ENCODE measurements around the gene DPF1. TPM values are rescaled to one million over a fixed set of nuclear protein-coding genes. Genes with fewer than 3 reads are reported as not detected.

DPF1 gene
- total RNA-seq, 5 donors from 2014 or later (not counting 1 experiment from before 2014, with no cell fraction given) = not detected

DNA sequence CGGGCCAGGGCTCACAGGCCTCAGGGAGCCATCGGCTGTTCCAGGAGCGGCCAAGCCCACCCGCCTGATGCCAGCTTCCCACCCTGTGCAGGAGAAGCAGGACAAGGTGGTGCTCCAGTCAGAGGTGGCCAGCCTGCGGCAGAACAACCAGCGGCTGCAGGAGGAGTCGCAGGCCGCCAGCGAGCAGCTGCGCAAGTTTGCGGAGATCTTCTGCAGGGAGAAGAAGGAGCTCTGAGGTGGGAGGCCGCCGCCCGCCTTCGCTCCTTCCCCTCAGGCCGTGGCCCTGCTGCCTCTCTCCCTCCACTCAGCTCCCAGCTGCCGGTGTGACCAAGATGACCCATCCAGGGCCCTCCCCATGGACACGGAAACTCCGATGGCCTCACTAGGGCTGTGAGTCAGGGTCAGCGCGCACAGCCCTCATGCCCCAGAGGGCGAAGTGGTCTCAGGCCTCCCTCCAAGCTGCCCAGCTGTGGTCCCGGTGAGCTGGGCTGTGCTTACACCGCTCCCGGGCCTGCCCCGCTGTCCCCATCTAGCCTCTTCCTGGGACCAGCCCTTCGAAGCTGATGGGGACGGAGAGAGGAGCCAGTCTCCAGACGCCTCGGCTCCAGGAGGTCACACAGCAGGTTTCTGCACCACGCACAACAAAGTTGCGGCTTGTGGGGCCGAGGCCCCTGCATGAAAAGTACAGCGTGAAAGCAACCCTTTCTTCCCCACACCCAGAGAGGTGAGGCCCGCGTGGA, 17.8 kb downstream of the DPF1 start:
- Histone ChIP-seq H3K4me1 (ENCODE audit: control insufficient read depth in 1 of 2, extremely low read depth in 1 of 2, insufficient read depth in 2 of 2, low read length in 2 of 2) (peaks cover 0 to 17% of the 10 kb centered on the region in 2 experiments), H3K27ac (ENCODE audit: low read length) (no peak overlapping the region), H3K36me3 (ENCODE audit: control insufficient read depth in 2 of 2, extremely low read depth in 1 of 2, insufficient read depth in 1 of 2, low read length in 1 of 2) (peaks cover 8 to 10% of the 10 kb centered on the region in 2 donors), H3K9me3 (no peaks in the 10 kb centered on the region), H3K4me3 (ENCODE audit: control insufficient read depth in 1 of 2, extremely low read depth in 1 of 2, low read length in 1 of 2) (no peak overlapping the region), H3K27me3 (replicated peaks in 1 of 2; ENCODE audit: control insufficient read depth in 2 of 2, extremely low read depth in 1 of 2, insufficient read depth in 2 of 2, low read length in 1 of 2) (peaks cover 2 to 43% of the 10 kb centered on the region in 2 experiments)
- ChIA-PET POLR2A (no interaction called here), CTCF (no interaction called here)
- ATAC-seq (replicated peaks in 1 of 4) = no peak
- Mint-ChIP-seq H3K9me3 (no peaks in the 10 kb centered on the region), H3K27me3 (peaks cover 19 to 27% of the 10 kb centered on the region in 2 donors), H3K4me3 (no peak overlapping the region), H3K4me1 (peaks cover 10 to 16% (median 12%) of the 10 kb centered on the region in 3 donors), H3K36me3 (peaks cover 49% of the 10 kb centered on the region), H3K27ac (no peak overlapping the region)
- 93% methylated on average over 29 of the region's 36 CpGs for WGBS (ENCODE audit: insufficient coverage)
- no peak for DNase-seq

DNA sequence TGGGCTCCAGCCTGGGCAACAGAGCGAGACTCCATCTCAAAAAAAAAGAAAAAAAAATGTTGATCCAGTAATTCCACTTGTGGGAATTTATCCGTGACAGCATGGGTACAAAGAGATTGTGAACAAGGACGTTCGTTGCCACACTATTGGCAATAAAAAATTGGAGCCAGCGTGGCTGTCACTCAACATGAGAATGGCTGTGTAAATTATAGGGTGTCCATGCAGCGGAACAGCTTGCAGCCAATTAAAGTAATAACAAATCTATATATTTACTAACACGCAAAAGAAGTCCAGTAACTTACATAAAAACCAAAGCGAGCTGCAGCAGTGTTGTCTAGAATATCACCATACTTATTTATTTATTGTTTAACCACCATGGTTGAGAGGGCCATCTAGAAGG, 19.3 kb downstream of the DPF1 start:
- POLR2A ChIA-PET = no interaction called here
- ATAC-seq (replicated peaks in 1 of 4) (no peak), DNase-seq (no peak)
- no peak overlapping the region for H3K4me3 ChIP-seq (ENCODE audit: control insufficient read depth in 1 of 2, extremely low read depth in 1 of 2, low read length in 1 of 2)
- Mint-ChIP-seq H3K4me1 (peaks cover under 1 to 3% (median 1%) of the 10 kb centered on the region in 3 donors), H3K36me3 (peaks cover 49% of the 10 kb centered on the region), H3K4me3 (no peak overlapping the region), H3K9me3 (no peaks in the 10 kb centered on the region), H3K27ac (no peak overlapping the region), H3K27me3 (peaks cover 8 to 16% of the 10 kb centered on the region in 2 donors)
- peaks cover 0 to 3% of the 10 kb centered on the region in 2 experiments for H3K4me1 ChIP-seq (ENCODE audit: control insufficient read depth in 1 of 2, extremely low read depth in 1 of 2, insufficient read depth in 2 of 2, low read length in 2 of 2)
- H3K9me3 ChIP-seq = no peaks in the 10 kb centered on the region
- peaks cover 2 to 29% of the 10 kb centered on the region in 2 experiments for H3K27me3 ChIP-seq (replicated peaks in 1 of 2; ENCODE audit: control insufficient read depth in 2 of 2, extremely low read depth in 1 of 2, insufficient read depth in 2 of 2, low read length in 1 of 2)
- peaks cover 8 to 10% of the 10 kb centered on the region in 2 donors for H3K36me3 ChIP-seq (ENCODE audit: control insufficient read depth in 2 of 2, extremely low read depth in 1 of 2, insufficient read depth in 1 of 2, low read length in 1 of 2)
- CTCF ChIA-PET = no interaction called here
- no peak overlapping the region for H3K27ac ChIP-seq (ENCODE audit: low read length)
- 96% methylated on average over 3 of the region's 8 CpGs for WGBS (ENCODE audit: insufficient coverage)

DNA sequence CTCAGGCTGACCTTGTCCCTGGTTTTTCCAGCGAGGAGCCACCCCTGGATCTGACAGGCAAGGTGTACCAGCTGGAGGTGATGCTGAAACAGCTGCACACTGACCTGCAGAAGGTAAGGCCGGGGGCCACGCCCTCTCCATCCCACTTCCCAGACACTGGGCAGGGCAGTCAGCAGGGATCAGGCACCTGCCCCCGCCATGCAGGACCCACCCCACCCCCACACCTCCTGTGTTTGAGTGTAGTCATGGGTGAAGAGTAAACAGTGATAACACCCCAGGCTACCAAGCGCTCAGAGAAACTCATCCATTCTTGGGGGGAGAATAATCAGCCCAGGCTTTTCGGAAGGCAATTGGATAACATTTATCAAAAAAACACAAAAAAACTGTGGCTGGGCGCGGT, 19.9 kb downstream of the DPF1 start:
- ChIA-PET CTCF (no interaction called here), POLR2A (no interaction called here)
- 62% methylated on average over 1 of the region's 8 CpGs for WGBS (ENCODE audit: insufficient coverage)
- no peaks in the 10 kb centered on the region for H3K9me3 ChIP-seq
- H3K27ac Mint-ChIP-seq = no peak overlapping the region
- peaks cover 8 to 10% of the 10 kb centered on the region in 2 donors for H3K36me3 ChIP-seq (ENCODE audit: control insufficient read depth in 2 of 2, extremely low read depth in 1 of 2, insufficient read depth in 1 of 2, low read length in 1 of 2)
- H3K27me3 Mint-ChIP-seq = peaks cover 4 to 10% of the 10 kb centered on the region in 2 donors
- H3K4me1 Mint-ChIP-seq = no peaks in the 10 kb centered on the region
- no peak overlapping the region for H3K4me3 ChIP-seq (ENCODE audit: control insufficient read depth in 1 of 2, extremely low read depth in 1 of 2, low read length in 1 of 2)
- no peak overlapping the region for H3K4me3 Mint-ChIP-seq
- no peak for DNase-seq
- no peak overlapping the region for H3K27ac ChIP-seq (ENCODE audit: low read length)
- peaks cover 0 to 23% of the 10 kb centered on the region in 2 experiments for H3K27me3 ChIP-seq (replicated peaks in 1 of 2; ENCODE audit: control insufficient read depth in 2 of 2, extremely low read depth in 1 of 2, insufficient read depth in 2 of 2, low read length in 1 of 2)
- H3K36me3 Mint-ChIP-seq = peaks cover 49% of the 10 kb centered on the region
- ATAC-seq (replicated peaks in 1 of 4) = no peak
- H3K9me3 Mint-ChIP-seq = no peaks in the 10 kb centered on the region
- H3K4me1 ChIP-seq (ENCODE audit: control insufficient read depth in 1 of 2, extremely low read depth in 1 of 2, insufficient read depth in 2 of 2, low read length in 2 of 2) = no peaks in the 10 kb centered on the region

DNA sequence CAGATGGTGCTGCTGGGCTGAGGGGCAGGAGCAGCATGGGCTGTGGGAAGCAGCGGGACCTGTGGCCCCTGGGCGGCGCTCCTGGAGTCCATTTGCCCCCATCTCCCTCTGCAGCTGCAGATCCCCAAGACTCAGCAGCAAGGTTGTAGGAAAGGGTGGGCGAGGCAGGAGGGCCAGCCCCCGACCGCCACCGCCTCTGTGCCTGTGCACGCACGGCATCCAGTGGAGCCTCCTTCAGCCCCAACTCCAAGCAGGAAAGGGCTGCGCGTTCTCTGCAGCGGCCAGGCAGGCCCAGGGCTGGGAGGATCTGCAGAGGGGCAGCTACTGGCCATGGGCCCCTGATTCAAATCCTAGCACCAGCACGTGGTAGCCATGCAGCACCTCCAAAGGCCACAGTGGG, 20.8 kb downstream of the DPF1 start:
- Histone ChIP-seq H3K27ac (ENCODE audit: low read length) (no peak overlapping the region), H3K36me3 (ENCODE audit: control insufficient read depth in 2 of 2, extremely low read depth in 1 of 2, insufficient read depth in 1 of 2, low read length in 1 of 2) (peaks cover 8 to 10% of the 10 kb centered on the region in 2 donors), H3K9me3 (no peaks in the 10 kb centered on the region), H3K4me1 (ENCODE audit: control insufficient read depth in 1 of 2, extremely low read depth in 1 of 2, insufficient read depth in 2 of 2, low read length in 2 of 2) (no peaks in the 10 kb centered on the region), H3K4me3 (ENCODE audit: control insufficient read depth in 1 of 2, extremely low read depth in 1 of 2, low read length in 1 of 2) (no peak overlapping the region), H3K27me3 (replicated peaks in 1 of 2; ENCODE audit: control insufficient read depth in 2 of 2, extremely low read depth in 1 of 2, insufficient read depth in 2 of 2, low read length in 1 of 2) (peaks cover 0 to 14% of the 10 kb centered on the region in 2 experiments)
- Mint-ChIP-seq H3K9me3 (no peaks in the 10 kb centered on the region), H3K4me3 (no peak overlapping the region), H3K4me1 (no peaks in the 10 kb centered on the region), H3K27me3 (peaks cover 1 to 3% of the 10 kb centered on the region in 2 donors), H3K27ac (no peak overlapping the region), H3K36me3 (peaks cover 46% of the 10 kb centered on the region)
- ATAC-seq (replicated peaks in 1 of 4) = no peak
- WGBS (ENCODE audit: insufficient coverage) = 80% methylated on average over 7 of the region's 13 CpGs
- CTCF ChIA-PET = no interaction called here
- DNase-seq = no peak
- POLR2A ChIA-PET = no interaction called here

DNA sequence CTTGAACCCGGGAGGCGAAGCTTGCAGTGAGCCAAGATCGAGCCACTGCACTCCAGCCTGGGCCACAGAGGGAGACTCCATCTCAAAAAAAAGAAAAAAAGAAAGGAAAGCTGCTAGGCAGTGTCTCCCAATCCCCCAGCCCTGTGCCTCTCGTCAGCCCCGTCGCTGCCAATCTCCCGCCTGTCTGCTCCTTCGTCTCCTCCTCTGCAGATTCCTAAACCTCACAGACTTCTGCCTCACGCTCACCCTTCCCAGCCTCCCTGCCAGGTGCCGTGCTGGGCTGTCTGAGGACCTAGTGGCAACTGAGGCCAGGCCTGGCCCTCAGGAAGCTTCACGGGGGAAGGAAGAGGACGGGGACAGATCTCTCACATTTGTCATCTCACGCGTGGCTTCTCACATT, 21.5 kb downstream of the DPF1 start:
- 82% methylated on average over 9 of the region's 14 CpGs for WGBS (ENCODE audit: insufficient coverage)
- ChIA-PET CTCF (no interaction called here), POLR2A (no interaction called here)
- H3K27me3 ChIP-seq (replicated peaks in 1 of 2; ENCODE audit: control insufficient read depth in 2 of 2, extremely low read depth in 1 of 2, insufficient read depth in 2 of 2, low read length in 1 of 2) = peaks cover 0 to 11% of the 10 kb centered on the region in 2 experiments
- peaks cover 8 to 10% of the 10 kb centered on the region in 2 donors for H3K36me3 ChIP-seq (ENCODE audit: control insufficient read depth in 2 of 2, extremely low read depth in 1 of 2, insufficient read depth in 1 of 2, low read length in 1 of 2)
- Mint-ChIP-seq H3K27me3 (no peaks in the 10 kb centered on the region), H3K36me3 (peaks cover 46% of the 10 kb centered on the region), H3K27ac (no peak overlapping the region), H3K4me1 (no peaks in the 10 kb centered on the region), H3K9me3 (no peaks in the 10 kb centered on the region), H3K4me3 (no peak overlapping the region)
- H3K4me3 ChIP-seq (ENCODE audit: control insufficient read depth in 1 of 2, extremely low read depth in 1 of 2, low read length in 1 of 2) = no peak overlapping the region
- ATAC-seq (replicated peaks in 1 of 4) (no peak), DNase-seq (no peak)
- no peaks in the 10 kb centered on the region for H3K9me3 ChIP-seq
- no peak overlapping the region for H3K27ac ChIP-seq (ENCODE audit: low read length)
- no peaks in the 10 kb centered on the region for H3K4me1 ChIP-seq (ENCODE audit: control insufficient read depth in 1 of 2, extremely low read depth in 1 of 2, insufficient read depth in 2 of 2, low read length in 2 of 2)

DNA sequence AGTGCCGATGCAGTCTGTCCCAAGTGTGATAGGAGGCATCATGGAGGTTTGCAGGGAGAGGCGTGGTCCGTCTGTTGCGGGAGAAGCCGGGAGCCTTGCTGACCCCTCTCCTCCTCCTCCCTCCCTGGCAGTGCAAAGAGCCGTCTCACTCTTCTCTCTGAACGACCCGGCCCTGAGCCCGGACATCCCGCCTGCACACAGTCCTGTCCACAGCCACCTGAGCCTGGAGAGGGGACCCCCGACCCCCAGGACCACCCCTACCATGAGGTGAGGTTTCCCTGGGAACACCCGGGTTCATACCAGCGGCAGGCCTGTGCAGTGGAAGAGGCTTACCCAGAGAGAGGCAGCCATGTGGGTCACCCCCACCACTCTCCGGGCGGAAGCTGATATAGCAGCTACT, 22.3 kb downstream of the DPF1 start:
- H3K36me3 Mint-ChIP-seq = peaks cover 47% of the 10 kb centered on the region
- H3K4me3 Mint-ChIP-seq = no peak overlapping the region
- no peak overlapping the region for H3K27ac Mint-ChIP-seq
- Histone ChIP-seq H3K4me1 (ENCODE audit: control insufficient read depth in 1 of 2, extremely low read depth in 1 of 2, insufficient read depth in 2 of 2, low read length in 2 of 2) (no peaks in the 10 kb centered on the region), H3K36me3 (ENCODE audit: control insufficient read depth in 2 of 2, extremely low read depth in 1 of 2, insufficient read depth in 1 of 2, low read length in 1 of 2) (peaks cover 8 to 10% of the 10 kb centered on the region in 2 donors), H3K9me3 (no peaks in the 10 kb centered on the region), H3K27me3 (replicated peaks in 1 of 2; ENCODE audit: control insufficient read depth in 2 of 2, extremely low read depth in 1 of 2, insufficient read depth in 2 of 2, low read length in 1 of 2) (peaks cover 0 to 8% of the 10 kb centered on the region in 2 experiments), H3K4me3 (ENCODE audit: control insufficient read depth in 1 of 2, extremely low read depth in 1 of 2, low read length in 1 of 2) (no peak overlapping the region), H3K27ac (ENCODE audit: low read length) (no peak overlapping the region)
- H3K4me1 Mint-ChIP-seq = no peaks in the 10 kb centered on the region
- POLR2A ChIA-PET = no interaction called here
- CTCF ChIA-PET = no interaction called here
- DNase-seq = no peak
- no peaks in the 10 kb centered on the region for H3K9me3 Mint-ChIP-seq
- WGBS (ENCODE audit: insufficient coverage) = 96% methylated on average over 7 of the region's 15 CpGs
- no peak for ATAC-seq (replicated peaks in 1 of 4)
- H3K27me3 Mint-ChIP-seq = no peaks in the 10 kb centered on the region

Measured in T-cell (primary cell).